ENCODE measurements around the gene FGF21. TPM values are rescaled to one million over a fixed set of nuclear protein-coding genes. Genes with fewer than 3 reads are reported as not detected.

The FGF21 gene
- total RNA-seq, 4 donors from 2014 or later: not detected

DNA sequence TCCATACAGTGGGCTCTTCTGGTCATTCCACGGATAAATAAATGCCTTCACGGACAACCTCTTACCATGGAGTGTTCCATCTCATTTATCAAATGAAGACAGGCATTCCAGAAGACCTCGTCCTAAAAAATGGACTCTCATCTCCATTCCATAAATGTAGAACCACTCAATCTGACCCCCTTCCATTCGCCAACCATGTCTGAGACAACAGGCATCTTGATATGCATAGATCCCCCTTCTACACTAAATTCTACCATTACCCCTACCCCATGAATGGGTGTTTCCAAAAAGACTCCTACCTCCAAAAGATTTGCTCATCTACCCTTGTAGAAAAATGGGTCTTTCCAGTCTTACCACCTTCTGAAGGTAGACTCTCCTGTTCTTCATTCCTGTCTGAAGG, 23.9 kb upstream of the FGF21 start:
- ATAC-seq: no peak
- peaks cover 0 to 7% (median 0%) of the 10 kb centered on the region in 3 donors for H3K4me1 ChIP-seq
- no peaks in the 10 kb centered on the region for H3K9me3 ChIP-seq
- 86 to 90% methylated on average over 4 of the region's 4 CpGs for WGBS, 2 donors (ENCODE audit: low coverage in 1 of 2)
- TF ChIP-seq POLR2A (IDR thresholded peaks at IDR 0.05) (no peak), POLR2AphosphoS5 (IDR thresholded peaks at IDR 0.05) (no peak), EP300 (IDR thresholded peaks at IDR 0.05) (no peak)
- TF ChIP-seq, protein P1, sequence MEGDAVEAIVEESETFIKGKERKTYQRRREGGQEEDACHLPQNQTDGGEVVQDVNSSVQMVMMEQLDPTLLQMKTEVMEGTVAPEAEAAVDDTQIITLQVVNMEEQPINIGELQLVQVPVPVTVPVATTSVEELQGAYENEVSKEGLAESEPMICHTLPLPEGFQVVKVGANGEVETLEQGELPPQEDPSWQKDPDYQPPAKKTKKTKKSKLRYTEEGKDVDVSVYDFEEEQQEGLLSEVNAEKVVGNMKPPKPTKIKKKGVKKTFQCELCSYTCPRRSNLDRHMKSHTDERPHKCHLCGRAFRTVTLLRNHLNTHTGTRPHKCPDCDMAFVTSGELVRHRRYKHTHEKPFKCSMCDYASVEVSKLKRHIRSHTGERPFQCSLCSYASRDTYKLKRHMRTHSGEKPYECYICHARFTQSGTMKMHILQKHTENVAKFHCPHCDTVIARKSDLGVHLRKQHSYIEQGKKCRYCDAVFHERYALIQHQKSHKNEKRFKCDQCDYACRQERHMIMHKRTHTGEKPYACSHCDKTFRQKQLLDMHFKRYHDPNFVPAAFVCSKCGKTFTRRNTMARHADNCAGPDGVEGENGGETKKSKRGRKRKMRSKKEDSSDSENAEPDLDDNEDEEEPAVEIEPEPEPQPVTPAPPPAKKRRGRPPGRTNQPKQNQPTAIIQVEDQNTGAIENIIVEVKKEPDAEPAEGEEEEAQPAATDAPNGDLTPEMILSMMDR (IDR thresholded peaks at IDR 0.05): no peak
- peaks cover 41% of the 10 kb centered on the region for H3K27me3 ChIP-seq
- no peak overlapping the region for H3K4me3 ChIP-seq
- no peak overlapping the region for H3K27ac ChIP-seq
- peaks cover 0 to 8% of the 10 kb centered on the region in 2 donors for H3K36me3 ChIP-seq

GRCh38 chr19:48734625-48735024, 20.7 kb upstream of the FGF21 start:
- Histone ChIP-seq H3K4me3 (no peak overlapping the region), H3K27me3 (peaks cover 31% of the 10 kb centered on the region), H3K27ac (no peak overlapping the region), H3K36me3 (peaks cover 0 to 4% of the 10 kb centered on the region in 2 donors), H3K4me1 (peaks cover 0 to 16% (median 0%) of the 10 kb centered on the region in 3 donors), H3K9me3 (no peaks in the 10 kb centered on the region)
- WGBS, 2 donors (ENCODE audit: low coverage in 1 of 2): 100% methylated on average over 3 of the region's 9 CpGs; no CpG with 5 or more reads in 1 of the 2 donors
- TF ChIP-seq EP300 (IDR thresholded peaks at IDR 0.05) (no peak), POLR2AphosphoS5 (IDR thresholded peaks at IDR 0.05) (no peak), POLR2A (IDR thresholded peaks at IDR 0.05) (no peak)
- TF ChIP-seq, protein P1 (IDR thresholded peaks at IDR 0.05): no peak
- ATAC-seq: no peak

DNA sequence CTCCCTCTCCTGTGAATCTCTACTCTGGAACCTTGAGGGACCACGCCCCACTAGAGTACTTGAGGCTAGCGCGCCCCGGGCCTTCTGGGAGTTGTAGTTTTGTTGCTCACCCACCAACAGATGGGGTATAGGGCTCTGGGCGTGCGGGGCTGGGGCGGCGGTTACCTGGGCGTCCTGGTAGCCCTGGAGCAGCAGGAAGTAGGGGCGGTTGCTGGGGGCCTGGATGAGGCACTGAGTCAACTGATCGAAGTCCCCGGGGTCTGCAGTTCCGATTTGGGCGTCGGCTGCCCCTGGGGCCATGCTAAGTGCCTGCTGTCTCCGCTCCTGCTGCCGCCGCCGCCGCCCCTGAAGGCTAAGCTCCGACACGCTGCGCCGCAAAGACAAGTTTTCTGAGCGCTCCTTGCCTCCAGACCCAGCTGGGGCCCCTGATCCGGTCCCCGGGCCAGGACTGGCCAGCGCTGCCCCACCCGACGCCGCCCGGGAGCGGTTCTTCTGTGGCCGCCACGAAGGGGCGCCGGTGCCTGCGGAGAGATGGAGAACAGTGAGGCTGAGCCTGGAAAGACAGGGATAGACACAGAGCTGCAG, 20.2 kb upstream of the FGF21 start:
- Histone ChIP-seq H3K4me1 (peaks cover 0 to 21% (median 0%) of the 10 kb centered on the region in 3 donors), H3K9me3 (no peaks in the 10 kb centered on the region), H3K36me3 (peaks cover 0 to 4% of the 10 kb centered on the region in 2 donors), H3K27me3 (peaks cover 26% of the 10 kb centered on the region), H3K4me3 (no peak overlapping the region), H3K27ac (no peak overlapping the region)
- no peak for ATAC-seq
- no CpG with 5 or more reads among the region's 38 CpGs for WGBS, 2 donors (ENCODE audit: low coverage in 1 of 2)
- no peak for TF ChIP-seq EP300 (IDR thresholded peaks at IDR 0.05)
- TF ChIP-seq, protein P1 (IDR thresholded peaks at IDR 0.05): no peak
- no peak for TF ChIP-seq POLR2AphosphoS5 (IDR thresholded peaks at IDR 0.05)
- no peak for TF ChIP-seq POLR2A (IDR thresholded peaks at IDR 0.05)

- no peak for ATAC-seq
- H3K36me3 ChIP-seq: peaks cover 0 to 4% of the 10 kb centered on the region in 2 donors
- H3K27ac ChIP-seq: no peak overlapping the region
- no peaks in the 10 kb centered on the region for H3K9me3 ChIP-seq
- H3K4me3 ChIP-seq: peak overlapping the region in 1 of 2 donors; percentile 62
- peaks cover 11% of the 10 kb centered on the region for H3K27me3 ChIP-seq
- TF ChIP-seq POLR2AphosphoS5 (IDR thresholded peaks at IDR 0.05) (no peak), POLR2A (IDR thresholded peaks at IDR 0.05) (no peak), EP300 (IDR thresholded peaks at IDR 0.05) (no peak)
- TF ChIP-seq, protein P1 (IDR thresholded peaks at IDR 0.05): no peak
- WGBS, 2 donors (ENCODE audit: low coverage in 1 of 2): 61 to 71% methylated on average over 17 to 21 of the region's 22 CpGs
- peaks cover 0 to 34% (median 0%) of the 10 kb centered on the region in 3 donors for H3K4me1 ChIP-seq
Measured at GRCh38 chr19:48737360-48737998, 17.8 kb upstream of the FGF21 start.

All from gastroesophageal sphincter (tissue), 4 donors.